GM18499 (cell line): Measurements from ENCODE around the gene KCNV2.
"Not testable (repeated sequence)": the region's sequence is repeated elsewhere in the genome, so short reads cannot be mapped to it uniquely, and the experiment has no call there.

Source experiments
- ATAC-seq: cut with Tn5 transposase; IDR thresholded peaks from one replicate; pipeline ENCODE4 v1.9.1; 2021; ENCODE audit warnings: moderate number of reproducible peaks; ENCODE audit not compliant: insufficient read depth, unreplicated experiment

Gene KCNV2

GRCh38 chr9:2717385-2717784, at the start of gene KCNV2:
TSS of gene KCNV2 (plus strand) at chr9:2717510. CDS start at chr9:2717740, 230 bp downstream.
- ATAC-seq: no peak

GRCh38 chr9:2673161-2673560, 44.1 kb upstream of the KCNV2 start:
- ATAC-seq: no peak

GRCh38 chr9:2674141-2674824, 43.0 kb upstream of the KCNV2 start:
- ATAC-seq: no peak

DNA sequence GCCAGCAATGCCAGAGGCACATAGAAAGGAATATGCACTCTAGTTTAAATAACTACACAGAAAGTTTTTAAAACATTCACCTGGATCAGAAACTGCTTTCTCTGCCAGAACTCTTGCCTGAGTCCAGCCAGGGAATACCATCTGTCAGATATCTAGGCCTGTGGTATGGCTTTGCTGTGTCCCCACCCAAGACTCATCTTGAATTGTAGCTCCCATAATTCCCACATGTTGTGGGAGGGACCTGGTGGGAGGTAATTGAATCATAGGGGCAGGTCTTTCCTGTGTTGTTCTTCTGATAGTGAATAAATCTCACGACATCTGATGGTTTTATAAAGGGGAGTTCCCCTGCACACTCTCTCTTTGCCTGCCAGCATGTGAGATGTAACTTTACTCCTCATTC, 41.5 kb upstream of the KCNV2 start:
- no peak for ATAC-seq

DNA sequence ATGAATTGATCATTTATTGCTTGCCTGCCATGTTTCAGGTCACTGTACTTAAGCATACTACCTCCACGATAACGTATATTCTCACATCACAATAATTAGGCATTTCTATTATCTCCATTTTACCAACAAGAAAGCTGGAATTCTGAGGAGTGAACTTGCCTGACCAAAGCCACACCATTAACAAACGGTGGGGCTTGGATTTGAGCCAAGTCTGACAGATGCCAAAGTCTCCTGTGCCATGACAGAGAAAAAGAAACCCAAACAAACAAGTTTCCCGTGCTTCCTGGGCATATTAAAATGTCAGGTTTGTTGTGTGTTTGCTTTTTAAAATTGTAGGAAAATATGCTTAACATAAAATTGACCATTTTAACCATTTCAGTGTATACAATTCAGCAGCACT, 40.8 kb upstream of the KCNV2 start:
- ATAC-seq: no peak

DNA sequence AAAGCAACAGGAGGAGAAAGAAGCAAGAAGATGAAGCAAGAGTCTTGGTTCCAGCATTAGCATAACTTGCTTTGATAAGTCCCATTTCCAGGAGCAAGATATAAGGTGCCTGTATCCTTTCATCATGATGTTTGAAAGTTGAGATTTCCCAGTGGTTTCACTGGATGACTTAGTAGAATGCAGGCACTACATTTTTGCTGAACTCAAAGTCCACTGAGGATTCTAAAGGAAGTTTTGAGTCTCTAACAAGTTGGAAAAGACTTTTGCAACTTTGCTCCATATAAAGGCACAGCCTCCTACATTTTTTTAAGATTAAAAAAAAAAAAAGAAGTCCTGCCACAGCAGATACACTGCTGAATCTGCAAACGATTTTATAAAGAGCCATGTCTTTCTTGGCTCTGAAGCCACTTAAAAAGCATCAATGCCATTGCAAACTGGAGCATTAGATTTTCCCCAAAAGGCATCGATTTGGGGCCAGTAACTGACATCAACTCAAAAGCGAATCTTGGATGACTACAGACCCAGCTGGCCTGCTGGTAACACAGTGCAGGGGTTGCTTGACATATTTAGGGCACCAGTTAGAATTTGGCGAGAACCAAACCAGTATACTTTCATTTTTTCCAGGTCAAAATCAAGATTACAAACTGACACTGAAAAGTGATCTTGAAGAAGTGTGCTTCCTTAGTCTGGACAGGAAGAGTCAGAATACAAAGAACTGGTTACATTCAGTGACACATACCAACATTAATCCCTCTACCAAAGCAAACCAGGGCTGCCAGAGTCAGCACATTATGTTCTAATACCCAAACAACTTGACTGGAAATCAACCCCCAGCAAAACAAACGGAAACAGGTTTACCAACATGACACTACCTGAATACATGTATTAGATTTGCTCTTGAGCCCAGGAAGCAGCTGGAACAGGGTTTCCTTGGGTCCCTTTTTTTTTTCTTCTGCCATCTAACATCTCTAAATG, 39.1 kb upstream of the KCNV2 start:
- ATAC-seq: no peak

DNA sequence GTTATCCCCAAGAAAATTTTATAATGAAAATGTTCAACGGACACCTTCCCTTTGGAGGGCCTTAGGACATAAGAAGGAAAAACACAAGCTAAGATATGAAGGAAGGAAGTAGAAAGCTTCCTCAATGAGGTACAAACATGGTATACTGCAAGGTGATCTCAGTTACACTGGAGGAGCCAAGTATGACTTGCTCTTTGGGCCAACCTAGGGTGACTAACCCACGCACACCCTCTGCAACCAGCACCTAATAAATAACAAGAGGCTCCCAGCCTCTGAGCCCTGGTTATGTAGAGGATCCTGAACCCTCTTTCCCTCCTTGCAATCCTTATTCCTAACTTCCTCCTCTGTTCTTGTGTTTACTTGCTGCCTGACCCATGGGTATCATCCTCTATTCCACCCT, 38.3 kb upstream of the KCNV2 start:
- no peak for ATAC-seq

GRCh38 chr9:2681981-2682380, 35.3 kb upstream of the KCNV2 start:
- no peak for ATAC-seq

DNA sequence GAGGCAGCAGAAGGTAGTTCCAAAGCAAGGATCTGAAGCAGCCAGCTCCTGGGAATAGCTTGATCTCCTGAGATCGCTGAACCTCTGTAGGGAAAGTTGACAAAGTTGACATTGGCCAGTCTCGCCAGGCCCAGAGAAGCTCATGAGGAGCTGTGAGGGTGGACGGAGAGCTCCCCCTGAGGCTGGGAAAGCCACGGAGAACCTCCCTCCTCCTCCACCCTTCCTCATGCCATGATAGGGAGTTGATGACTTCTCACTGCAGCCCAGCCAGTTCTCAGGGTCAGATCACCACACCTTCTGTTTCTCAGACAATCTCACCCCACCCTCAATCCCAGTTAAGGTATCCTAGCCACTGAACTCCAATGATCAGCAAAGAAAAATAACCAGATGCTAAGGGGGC, 30.4 kb upstream of the KCNV2 start:
- ATAC-seq: no peak

DNA sequence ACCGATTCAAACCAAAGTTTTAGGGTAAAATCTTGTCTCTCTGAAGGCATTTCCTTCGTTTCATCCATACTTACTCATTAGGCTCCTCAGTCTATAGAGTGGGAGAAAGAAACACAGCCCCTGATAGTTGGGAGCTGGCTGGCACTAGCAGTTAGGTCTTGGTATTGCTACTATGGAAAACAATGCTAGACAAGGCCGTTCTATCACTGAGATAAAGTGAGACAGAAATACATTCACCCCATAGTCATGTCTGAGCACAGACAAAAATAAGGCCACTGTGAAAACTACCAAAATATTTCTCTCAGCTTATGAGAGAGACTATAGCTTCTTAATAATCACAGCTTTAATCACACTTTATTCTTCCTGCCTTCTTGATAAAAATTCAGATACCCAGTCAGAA, 28.7 kb upstream of the KCNV2 start:
- ATAC-seq: no peak

DNA sequence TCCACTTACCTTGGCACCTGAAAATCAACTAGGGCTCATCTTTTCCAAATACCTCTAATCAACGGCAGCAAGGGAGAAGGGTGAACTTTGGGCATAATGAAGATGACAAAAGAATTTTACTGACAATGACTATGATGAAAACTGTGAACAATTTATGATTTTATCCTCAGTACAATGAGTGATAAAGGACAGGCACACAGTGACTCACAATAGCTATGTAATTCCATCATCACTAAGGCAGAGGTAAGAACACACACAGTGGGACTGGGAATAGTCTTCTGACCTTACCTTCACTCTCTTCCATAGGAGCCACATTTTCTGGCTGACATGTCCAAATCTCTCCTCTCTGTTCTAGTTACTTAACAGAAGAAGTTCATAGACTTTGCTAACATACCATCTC, 26.1 kb upstream of the KCNV2 start:
- ATAC-seq: no peak

DNA sequence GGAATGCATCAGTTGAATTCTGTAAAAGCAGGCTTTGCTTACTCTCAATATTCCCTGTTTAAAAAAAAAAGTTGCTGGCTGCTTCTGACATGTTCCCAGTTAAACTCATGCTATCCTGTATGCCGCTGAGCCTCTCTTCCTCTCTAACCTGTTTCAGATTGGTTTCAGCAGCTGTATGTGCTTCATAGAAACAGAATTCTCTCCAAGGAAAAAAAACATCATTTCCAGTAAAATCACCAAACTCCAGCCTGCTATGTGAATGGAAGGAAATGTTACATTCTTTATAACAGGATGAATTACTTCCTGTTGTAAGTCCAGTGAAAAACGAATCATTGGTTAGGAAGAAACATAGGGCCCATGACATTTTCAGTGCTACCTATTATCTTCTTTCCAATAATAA, 25.7 kb upstream of the KCNV2 start:
- no peak for ATAC-seq

DNA sequence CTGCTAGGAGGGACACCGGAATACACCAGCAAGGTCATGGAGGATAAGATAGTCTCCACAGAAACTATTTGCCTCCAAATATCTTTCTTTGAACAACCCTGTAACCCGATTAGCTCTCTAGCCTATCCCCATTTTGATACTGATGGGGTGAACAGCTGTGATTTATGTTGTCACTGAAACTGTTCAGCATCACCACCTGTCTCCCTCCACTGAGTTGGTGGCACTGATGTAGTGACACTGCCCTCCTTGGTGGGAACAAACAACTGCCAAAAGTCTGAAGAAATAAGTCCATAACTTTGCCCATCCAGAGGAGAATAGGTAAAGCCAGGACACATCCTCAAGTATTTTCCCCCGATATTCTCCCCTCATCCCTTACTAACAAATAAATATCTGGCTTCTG, 24.3 kb upstream of the KCNV2 start:
- ATAC-seq: no peak

DNA sequence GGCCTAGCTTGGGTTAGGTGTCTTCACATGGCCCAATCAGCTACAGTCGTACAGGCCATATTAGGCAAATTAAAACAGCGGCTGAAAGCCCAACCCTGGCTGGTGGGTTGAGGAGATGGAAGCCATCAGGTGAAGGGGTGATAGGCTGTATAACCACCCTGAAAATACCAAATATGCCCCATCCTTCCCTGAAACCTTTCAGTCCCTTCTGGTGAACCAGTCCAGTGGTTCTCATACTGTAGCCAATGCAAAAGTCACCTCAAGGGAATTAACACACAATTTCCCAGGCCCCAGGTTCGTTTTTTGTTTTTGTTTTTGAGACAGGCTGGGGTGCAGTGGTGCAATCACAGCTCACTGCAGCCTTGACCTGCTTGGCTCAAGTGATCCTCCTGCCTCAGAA, 19.8 kb upstream of the KCNV2 start:
- no peak for ATAC-seq

DNA sequence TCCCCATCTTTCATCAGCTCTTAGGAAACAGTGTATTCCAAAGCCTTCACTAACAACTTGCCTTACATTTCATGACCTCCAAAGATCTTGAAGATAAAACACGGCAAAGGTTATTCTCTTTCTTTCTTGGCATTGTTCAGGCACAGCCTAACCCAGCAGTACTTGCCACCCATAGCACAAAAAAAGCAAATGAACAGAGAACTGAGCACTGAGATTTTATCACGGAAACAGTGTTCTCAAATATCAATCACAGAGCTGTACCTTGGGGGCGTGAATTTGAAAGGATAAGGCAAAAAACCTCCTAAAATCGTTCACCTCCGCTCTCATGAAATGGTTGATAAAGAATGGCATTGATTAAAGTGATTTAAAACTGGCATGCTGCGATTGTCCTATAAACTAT, 16.9 kb upstream of the KCNV2 start:
- no peak for ATAC-seq

- ATAC-seq: no peak
Observed at GRCh38 chr9:2700909-2701550, 16.3 kb upstream of the KCNV2 start.

GRCh38 chr9:2704504-2704903, 12.8 kb upstream of the KCNV2 start:
- no peak for ATAC-seq

- not testable (repeated sequence) for ATAC-seq
Observed at GRCh38 chr9:2707256-2707655, 10.1 kb upstream of the KCNV2 start.

DNA sequence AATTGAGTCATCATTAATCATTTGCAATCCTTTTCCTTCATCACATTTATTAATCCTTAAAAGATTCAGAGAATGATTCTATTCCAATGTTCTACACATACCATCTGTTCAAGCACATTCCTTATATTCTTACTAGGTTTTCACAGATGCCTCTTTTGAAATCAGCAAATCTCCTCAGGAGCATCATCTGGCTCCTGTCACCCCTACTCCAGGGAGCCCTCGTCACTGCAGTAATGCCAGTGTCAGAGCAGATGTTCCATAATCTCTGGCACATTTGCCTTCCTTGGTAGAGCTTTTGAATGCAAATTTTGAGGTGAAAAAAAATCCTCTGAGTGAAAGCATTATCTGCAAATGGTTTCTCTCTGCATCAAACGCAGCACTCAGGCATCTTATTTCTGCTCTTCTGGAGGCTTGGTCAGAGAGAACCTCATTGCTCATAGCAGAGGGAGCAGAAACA, 7.6 kb upstream of the KCNV2 start:
- ATAC-seq: no peak

- ATAC-seq: no peak
Observed at GRCh38 chr9:2711716-2712115, 5.6 kb upstream of the KCNV2 start.
